ENCODE results near the gene HS6ST1. TPM values are rescaled to one million over a fixed set of nuclear protein-coding genes. Genes with fewer than 3 reads are reported as not detected.

The HS6ST1 gene
- total RNA-seq, 2 donors from 2014 or later: 69.0 to 233 TPM

- intact Hi-C loops (cut with DNase I): loop anchor here (10.0 kb wide), 2 partner anchors 70 to 340 kb away; no protein-coding TSS in a partner anchor
- H3K27ac ChIP-seq: no peak overlapping the region
Observed at GRCh38 chr2:128234613-128235012, 84.1 kb downstream of the HS6ST1 start.

GRCh38 chr2:128233790-128234395, 84.8 kb downstream of the HS6ST1 start:
- intact Hi-C loops (cut with DNase I): loop anchor here (2.0 to 10.0 kb wide), 3 partner anchors 55 to 339 kb away; no protein-coding TSS in a partner anchor
- Histone ChIP-seq H3K27me3 (replicated peaks; ENCODE audit: insufficient read depth) (no peaks in the 10 kb centered on the region), H3K9me3 (no peaks in the 10 kb centered on the region), H3K4me3 (peak overlapping the region in 1 of 2 donors; percentile 41), H3K4me1 (replicated peaks) (no peaks in the 10 kb centered on the region), H3K27ac (no peak overlapping the region), H3K36me3 (no peaks in the 10 kb centered on the region)
- WGBS: 36% methylated on average over 11 of the region's 11 CpGs
- no peak for TF ChIP-seq POLR2AphosphoS5 (IDR thresholded peaks at IDR 0.05)
- no peak for DNase-seq (ENCODE audit: low spot score)

More at GRCh38 chr2:128234613-128235012, 84.1 kb downstream of the HS6ST1 start:
- TF ChIP-seq POLR2A (IDR thresholded peaks at IDR 0.05) (no peak), CTCF (IDR thresholded peaks at IDR 0.05) (no peak), POLR2AphosphoS5 (IDR thresholded peaks at IDR 0.05) (no peak)
- Histone ChIP-seq H3K4me3 (no peak overlapping the region), H3K27me3 (replicated peaks; ENCODE audit: insufficient read depth) (no peaks in the 10 kb centered on the region), H3K4me1 (replicated peaks) (no peaks in the 10 kb centered on the region), H3K9me3 (no peaks in the 10 kb centered on the region), H3K36me3 (no peaks in the 10 kb centered on the region)
- no peak for DNase-seq (ENCODE audit: low spot score)
- WGBS: 90% methylated on average over 5 of the region's 5 CpGs

- WGBS: 1% methylated on average over 74 of the region's 84 CpGs
- peak; percentile 86 for DNase-seq (ENCODE audit: low spot score)
- H3K27ac ChIP-seq: peak overlapping the region; percentile 73 to 79
- H3K9me3 ChIP-seq: no peaks in the 10 kb centered on the region
- H3K36me3 ChIP-seq: no peaks in the 10 kb centered on the region
- intact Hi-C loops (cut with DNase I): loop anchor here (2.0 to 10.0 kb wide), 3 partner anchors 54 to 338 kb away; no protein-coding TSS in a partner anchor
- H3K27me3 ChIP-seq (replicated peaks; ENCODE audit: insufficient read depth): no peaks in the 10 kb centered on the region
- peak overlapping the region; percentile 41 to 57 for H3K4me3 ChIP-seq
- no peaks in the 10 kb centered on the region for H3K4me1 ChIP-seq (replicated peaks)
- TF ChIP-seq CTCF (IDR thresholded peaks at IDR 0.05) (peak; percentile 69 to 92 (median 78)), POLR2AphosphoS5 (IDR thresholded peaks at IDR 0.05) (peak; percentile 42), POLR2A (IDR thresholded peaks at IDR 0.05) (peak; percentile 52)
Observed at GRCh38 chr2:128232965-128233789, 85.5 kb downstream of the HS6ST1 start.

- H3K36me3 ChIP-seq: no peaks in the 10 kb centered on the region
- no peak overlapping the region for H3K27ac ChIP-seq
- no peak for DNase-seq (ENCODE audit: low spot score)
- H3K9me3 ChIP-seq: no peaks in the 10 kb centered on the region
- TF ChIP-seq POLR2A (IDR thresholded peaks at IDR 0.05) (no peak), POLR2AphosphoS5 (IDR thresholded peaks at IDR 0.05) (no peak), CTCF (IDR thresholded peaks at IDR 0.05) (no peak)
- intact Hi-C loops (cut with DNase I): no loop called here
- H3K27me3 ChIP-seq (replicated peaks; ENCODE audit: insufficient read depth): no peaks in the 10 kb centered on the region
- H3K4me3 ChIP-seq: no peak overlapping the region
- H3K4me1 ChIP-seq (replicated peaks): no peaks in the 10 kb centered on the region
Observed at GRCh38 chr2:128228894-128229293, 89.8 kb downstream of the HS6ST1 start.

- intact Hi-C loops (cut with DNase I): no loop called here
- H3K36me3 ChIP-seq: no peaks in the 10 kb centered on the region
- no peak for DNase-seq (ENCODE audit: low spot score)
- WGBS: 100% methylated on average over 1 of the region's 1 CpG
- H3K27ac ChIP-seq: no peak overlapping the region
- TF ChIP-seq POLR2AphosphoS5 (IDR thresholded peaks at IDR 0.05): no peak
- no peak for TF ChIP-seq CTCF (IDR thresholded peaks at IDR 0.05)
- TF ChIP-seq POLR2A (IDR thresholded peaks at IDR 0.05): no peak
- no peak overlapping the region for H3K4me3 ChIP-seq
- no peaks in the 10 kb centered on the region for H3K4me1 ChIP-seq (replicated peaks)
- no peaks in the 10 kb centered on the region for H3K9me3 ChIP-seq
- no peaks in the 10 kb centered on the region for H3K27me3 ChIP-seq (replicated peaks; ENCODE audit: insufficient read depth)
Observed at GRCh38 chr2:128227862-128228261, 90.8 kb downstream of the HS6ST1 start.

Data from prostate gland (tissue), 2 donors.